ENCODE results near the gene NOX1.

NOX1 gene

DNA sequence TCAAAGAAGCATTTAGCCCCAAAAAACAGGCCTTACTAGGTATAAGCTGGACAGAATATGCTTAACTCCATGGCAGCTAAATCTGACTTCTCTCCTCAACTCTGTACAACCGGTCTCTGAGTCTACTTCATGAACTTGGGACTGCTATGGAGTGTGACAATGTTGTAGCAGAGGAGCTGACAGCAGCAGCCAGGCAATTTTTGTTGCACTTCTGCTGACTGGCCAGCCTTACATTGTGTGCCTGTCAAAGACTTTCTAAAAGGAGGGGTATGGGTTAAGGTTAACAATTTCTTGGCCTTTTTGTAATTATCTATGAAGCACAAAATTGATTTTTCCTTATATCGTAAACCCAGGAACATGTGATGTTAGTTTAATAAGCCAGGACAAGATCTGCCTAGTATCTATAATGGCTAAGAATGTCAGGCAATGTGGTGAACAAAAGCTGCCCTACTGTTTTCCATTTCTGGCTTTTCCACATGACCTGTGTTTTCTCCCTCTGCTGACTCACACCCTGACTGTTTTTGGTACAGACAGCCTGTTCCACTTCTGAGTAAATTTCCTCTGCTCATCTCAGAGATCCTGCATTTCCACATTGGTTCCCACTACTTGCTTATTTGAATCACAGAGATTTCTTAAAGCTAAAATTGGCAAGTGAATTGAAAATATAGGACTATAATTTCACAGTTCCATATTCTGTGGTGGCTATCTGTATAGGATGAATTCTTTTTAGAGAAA, 9.3 kb downstream of the NOX1 start:
- Histone ChIP-seq H3K27me3 (no peaks in the 10 kb centered on the region), H3K36me3 (no peaks in the 10 kb centered on the region), H3K4me3 (ENCODE audit: low read depth, low read length) (no peak overlapping the region), H3K9me3 (no peaks in the 10 kb centered on the region), H3K4me1 (no peaks in the 10 kb centered on the region)
- no peak for DNase-seq
- TF ChIP-seq, protein P1, sequence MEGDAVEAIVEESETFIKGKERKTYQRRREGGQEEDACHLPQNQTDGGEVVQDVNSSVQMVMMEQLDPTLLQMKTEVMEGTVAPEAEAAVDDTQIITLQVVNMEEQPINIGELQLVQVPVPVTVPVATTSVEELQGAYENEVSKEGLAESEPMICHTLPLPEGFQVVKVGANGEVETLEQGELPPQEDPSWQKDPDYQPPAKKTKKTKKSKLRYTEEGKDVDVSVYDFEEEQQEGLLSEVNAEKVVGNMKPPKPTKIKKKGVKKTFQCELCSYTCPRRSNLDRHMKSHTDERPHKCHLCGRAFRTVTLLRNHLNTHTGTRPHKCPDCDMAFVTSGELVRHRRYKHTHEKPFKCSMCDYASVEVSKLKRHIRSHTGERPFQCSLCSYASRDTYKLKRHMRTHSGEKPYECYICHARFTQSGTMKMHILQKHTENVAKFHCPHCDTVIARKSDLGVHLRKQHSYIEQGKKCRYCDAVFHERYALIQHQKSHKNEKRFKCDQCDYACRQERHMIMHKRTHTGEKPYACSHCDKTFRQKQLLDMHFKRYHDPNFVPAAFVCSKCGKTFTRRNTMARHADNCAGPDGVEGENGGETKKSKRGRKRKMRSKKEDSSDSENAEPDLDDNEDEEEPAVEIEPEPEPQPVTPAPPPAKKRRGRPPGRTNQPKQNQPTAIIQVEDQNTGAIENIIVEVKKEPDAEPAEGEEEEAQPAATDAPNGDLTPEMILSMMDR (IDR thresholded peaks at IDR 0.05; ENCODE audit: low read depth, low read length), result no peak

DNA sequence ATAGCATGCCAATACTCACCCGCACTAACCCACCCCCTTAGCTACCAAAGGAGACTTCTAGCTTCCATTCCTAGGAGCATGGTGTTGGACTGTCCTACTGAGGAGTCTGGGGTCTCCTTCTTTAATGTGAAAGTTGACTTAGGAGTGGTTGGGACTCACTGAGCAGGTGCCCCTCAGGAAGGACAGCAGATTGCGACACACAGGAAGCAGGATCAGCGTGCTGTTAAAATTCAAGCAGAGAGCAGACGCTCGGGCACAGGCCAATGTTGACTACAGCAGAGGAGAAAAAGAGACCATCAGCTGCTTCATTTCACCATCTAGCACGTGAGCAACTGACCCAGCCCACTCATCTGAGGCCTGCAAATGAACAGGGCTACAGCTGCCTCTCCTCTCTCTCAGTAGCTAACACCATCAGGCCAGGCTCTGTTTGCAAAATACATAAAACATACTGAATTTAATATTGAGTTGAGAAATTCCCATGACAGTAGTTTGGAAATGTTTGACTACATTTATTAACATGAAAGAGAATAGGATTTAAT, 10.8 kb downstream of the NOX1 start:
- Histone ChIP-seq H3K4me3 (ENCODE audit: low read depth, low read length) (no peak overlapping the region), H3K36me3 (no peaks in the 10 kb centered on the region), H3K9me3 (no peaks in the 10 kb centered on the region), H3K4me1 (no peaks in the 10 kb centered on the region), H3K27me3 (no peaks in the 10 kb centered on the region)
- DNase-seq, result no peak
- TF ChIP-seq, protein P1 (IDR thresholded peaks at IDR 0.05; ENCODE audit: low read depth, low read length), result no peak

DNA sequence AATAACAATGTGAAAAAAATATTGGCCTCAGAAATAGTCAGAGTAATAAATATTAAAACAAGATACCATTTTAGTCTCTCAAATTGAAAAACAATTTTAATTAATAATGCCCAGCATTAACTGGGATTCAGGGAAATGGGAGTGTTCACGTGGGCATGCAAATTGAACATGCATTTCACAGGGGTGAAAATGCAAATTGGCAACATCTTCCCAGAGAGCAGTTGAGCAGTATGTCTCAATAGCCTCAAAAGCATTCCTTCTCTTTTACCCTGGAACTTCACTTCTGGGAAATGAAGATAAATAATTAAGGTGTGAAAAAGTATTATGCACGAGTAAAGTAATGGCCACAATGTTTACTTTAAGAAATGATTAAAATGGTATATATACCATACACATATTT, 21.3 kb downstream of the NOX1 start:
- H3K4me3 ChIP-seq (ENCODE audit: low read depth, low read length), result no peak overlapping the region
- no peaks in the 10 kb centered on the region for H3K36me3 ChIP-seq
- no peak for DNase-seq
- H3K27me3 ChIP-seq, result no peaks in the 10 kb centered on the region
- TF ChIP-seq, protein P1 (IDR thresholded peaks at IDR 0.05; ENCODE audit: low read depth, low read length), result no peak
- H3K9me3 ChIP-seq, result no peaks in the 10 kb centered on the region
- H3K4me1 ChIP-seq, result no peaks in the 10 kb centered on the region

DNA sequence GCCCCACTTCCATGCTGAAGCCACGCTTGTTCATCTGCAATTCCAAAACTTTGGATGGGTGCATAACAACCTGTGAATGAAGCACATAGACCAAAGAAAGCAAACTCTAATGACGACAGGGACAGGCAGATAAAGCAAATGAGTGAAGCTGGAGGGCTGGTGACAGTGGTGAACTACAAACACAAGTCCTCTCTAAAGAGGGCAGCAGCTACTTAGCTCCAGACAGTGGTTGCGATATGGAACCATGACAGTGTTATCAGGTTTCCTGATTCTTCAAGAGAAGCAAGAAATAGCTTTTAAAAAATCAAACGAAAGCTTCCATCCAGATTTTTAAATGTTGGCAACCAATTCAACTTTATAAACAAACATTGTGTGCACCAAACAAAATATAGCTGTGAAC, 23.8 kb downstream of the NOX1 start:
- Histone ChIP-seq H3K4me3 (ENCODE audit: low read depth, low read length) (no peak overlapping the region), H3K36me3 (no peaks in the 10 kb centered on the region), H3K27me3 (no peaks in the 10 kb centered on the region), H3K9me3 (no peaks in the 10 kb centered on the region), H3K4me1 (no peaks in the 10 kb centered on the region)
- TF ChIP-seq, protein P1 (IDR thresholded peaks at IDR 0.05; ENCODE audit: low read depth, low read length), result no peak
- DNase-seq, result no peak

DNA sequence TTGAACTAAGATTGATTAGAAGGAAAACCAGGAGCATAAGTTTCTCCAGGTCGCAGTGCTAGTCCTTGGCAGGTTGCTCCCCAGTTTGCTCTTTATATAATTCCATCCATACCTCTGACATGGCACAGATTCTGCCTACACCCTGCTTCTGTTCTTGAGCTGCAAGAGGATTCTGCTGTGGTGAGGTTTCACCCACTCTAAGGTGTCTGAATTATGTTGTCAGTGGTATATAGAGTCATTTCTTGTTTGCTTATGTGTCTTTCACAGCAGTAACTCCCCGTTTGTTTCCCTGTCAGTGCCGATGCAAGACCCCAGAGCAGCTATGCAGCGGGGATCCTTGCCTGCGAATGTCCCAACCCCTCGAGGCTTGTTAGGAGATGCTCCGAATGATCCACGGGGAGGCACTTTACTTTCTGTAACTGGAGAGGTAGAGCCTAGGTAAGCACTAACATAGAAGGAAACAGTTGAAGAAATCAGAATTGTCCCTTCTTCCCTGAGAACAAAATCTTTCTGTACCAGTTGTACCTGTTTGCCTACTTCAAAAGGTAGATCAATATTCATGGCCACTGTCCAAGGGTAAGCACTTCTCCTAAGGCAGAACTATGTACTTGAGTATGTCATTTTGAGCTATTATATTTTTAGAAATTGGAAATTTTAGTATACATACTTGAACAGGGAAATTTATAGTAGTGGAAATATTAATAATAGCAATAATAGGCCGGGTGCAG, 42.8 kb downstream of the NOX1 start:
- DNase-seq, result no peak
- Histone ChIP-seq H3K36me3 (no peaks in the 10 kb centered on the region; the same call in none of the 2 replicates), H3K27me3 (no peaks in the 10 kb centered on the region), H3K4me1 (no peaks in the 10 kb centered on the region), H3K9me3 (no peaks in the 10 kb centered on the region), H3K4me3 (ENCODE audit: low read depth, low read length) (no peak overlapping the region)
- TF ChIP-seq, protein P1 (IDR thresholded peaks at IDR 0.05; ENCODE audit: low read depth, low read length), result no peak

DNA sequence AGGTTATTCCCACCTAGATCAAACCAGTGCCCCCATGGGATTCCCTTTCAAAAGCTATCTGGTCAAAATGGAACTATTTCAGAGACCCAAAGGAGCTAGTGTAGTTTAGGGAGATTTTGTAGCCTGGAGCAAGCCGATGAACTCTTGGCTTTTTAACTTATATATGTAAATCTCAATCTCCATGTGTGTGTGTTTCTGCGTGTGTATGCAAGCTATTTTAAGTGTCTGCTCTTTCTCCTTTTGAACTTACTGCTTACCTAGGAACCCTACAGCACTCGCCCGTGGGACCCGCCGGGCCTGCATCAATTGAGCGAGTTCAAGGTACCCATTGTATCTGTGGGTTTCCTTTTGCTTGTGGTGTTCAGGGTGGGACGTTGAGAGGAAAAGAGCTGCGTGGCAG, 43.6 kb downstream of the NOX1 start:
- Histone ChIP-seq H3K4me1 (no peaks in the 10 kb centered on the region), H3K9me3 (no peaks in the 10 kb centered on the region), H3K27me3 (no peaks in the 10 kb centered on the region), H3K36me3 (no peaks in the 10 kb centered on the region; the same call in none of the 2 replicates), H3K4me3 (ENCODE audit: low read depth, low read length) (no peak overlapping the region)
- no peak for DNase-seq
- TF ChIP-seq, protein P1 (IDR thresholded peaks at IDR 0.05; ENCODE audit: low read depth, low read length), result no peak

All from BE2C (cell line).